Bronchial epithelial cell (primary cell): ENCODE results near the gene CACNB1. TPM values are rescaled to one million over a fixed set of nuclear protein-coding genes. Genes with fewer than 3 reads are reported as not detected.

Experiments
- DNase-seq: peaks from one replicate; pipeline ENCODE4 v3.0.0-alpha.2; 2010; ENCODE audit warnings: low read depth
- FAIRE-seq: peaks from 2 replicates; lab custom pipeline; 2011; peaks lifted over from hg19 to GRCh38; lab: Jason Lieb, UNC
- H3K27me3 ChIP-seq: 2 replicates; pipeline ENCODE4 v1.5.1; 2011; ENCODE audit warnings: low read length; ENCODE audit not compliant: control insufficient read depth, insufficient read depth
- H3K36me3 ChIP-seq: 2 replicates; pipeline ENCODE4 v1.5.1; 2011; ENCODE audit warnings: low read length; ENCODE audit not compliant: control insufficient read depth, insufficient read depth
- H3K4me3 ChIP-seq: 2 replicates; pipeline ENCODE4 v1.5.1; 2011; ENCODE audit warnings: mild to moderate bottlenecking, low read depth, low read length, control low read depth
- total RNA-seq: library from RNA; depleted of rRNA; stranded (reverse); fragments of >200 nt; gene quantifications from 2 replicates; pipeline ENCODE4 v1.2.1, GENCODE V29; 2014
- TF ChIP-seq, protein P1 (sequence below): IDR thresholded peaks from 2 replicates; pipeline ENCODE4 v1.5.1; 2011; ENCODE audit warnings: mild to moderate bottlenecking, moderate library complexity, low read length, control low read depth, inconsistent platforms; ENCODE audit not compliant: insufficient read depth, severe bottlenecking

The CACNB1 gene
- total RNA-seq, 1 donor from 2014 or later: 4.7 TPM

DNA sequence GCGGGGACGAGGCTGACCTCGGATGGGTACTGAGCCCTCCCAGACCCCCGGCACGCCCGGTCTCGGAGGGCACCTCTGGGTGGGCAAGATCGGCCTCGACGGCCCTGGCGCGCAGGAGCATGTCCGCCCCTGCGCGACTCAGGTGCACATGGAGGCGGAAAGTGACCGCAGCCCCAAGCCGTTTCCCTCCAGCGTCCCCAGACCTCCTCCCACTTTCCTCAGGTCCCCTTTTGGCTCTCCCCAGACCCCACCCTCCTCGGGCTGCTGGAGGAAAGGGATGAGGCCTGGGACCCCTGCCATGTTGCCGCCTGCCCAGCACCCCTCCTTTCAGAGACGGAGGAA is 12.6 kb upstream of the CACNB1 start:
- FAIRE-seq (no peak), DNase-seq (no peak)
- peak overlapping the region; percentile 23 for H3K4me3 ChIP-seq

GRCh38 chr17:39209317-39210092 is 12.0 kb upstream of the CACNB1 start:
- no peak for FAIRE-seq
- peak; percentile 32 for DNase-seq
- TF ChIP-seq, protein P1, sequence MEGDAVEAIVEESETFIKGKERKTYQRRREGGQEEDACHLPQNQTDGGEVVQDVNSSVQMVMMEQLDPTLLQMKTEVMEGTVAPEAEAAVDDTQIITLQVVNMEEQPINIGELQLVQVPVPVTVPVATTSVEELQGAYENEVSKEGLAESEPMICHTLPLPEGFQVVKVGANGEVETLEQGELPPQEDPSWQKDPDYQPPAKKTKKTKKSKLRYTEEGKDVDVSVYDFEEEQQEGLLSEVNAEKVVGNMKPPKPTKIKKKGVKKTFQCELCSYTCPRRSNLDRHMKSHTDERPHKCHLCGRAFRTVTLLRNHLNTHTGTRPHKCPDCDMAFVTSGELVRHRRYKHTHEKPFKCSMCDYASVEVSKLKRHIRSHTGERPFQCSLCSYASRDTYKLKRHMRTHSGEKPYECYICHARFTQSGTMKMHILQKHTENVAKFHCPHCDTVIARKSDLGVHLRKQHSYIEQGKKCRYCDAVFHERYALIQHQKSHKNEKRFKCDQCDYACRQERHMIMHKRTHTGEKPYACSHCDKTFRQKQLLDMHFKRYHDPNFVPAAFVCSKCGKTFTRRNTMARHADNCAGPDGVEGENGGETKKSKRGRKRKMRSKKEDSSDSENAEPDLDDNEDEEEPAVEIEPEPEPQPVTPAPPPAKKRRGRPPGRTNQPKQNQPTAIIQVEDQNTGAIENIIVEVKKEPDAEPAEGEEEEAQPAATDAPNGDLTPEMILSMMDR: no peak
- no peaks in the 10 kb centered on the region for H3K36me3 ChIP-seq
- H3K27me3 ChIP-seq: no peaks in the 10 kb centered on the region
- H3K4me3 ChIP-seq: peak overlapping the region; percentile 23

More for the DNA sequence above, 12.6 kb upstream of the CACNB1 start:
- H3K27me3 ChIP-seq: no peaks in the 10 kb centered on the region
- TF ChIP-seq, protein P1: no peak
- H3K36me3 ChIP-seq: no peaks in the 10 kb centered on the region

- peaks cover 2% of the 10 kb centered on the region for H3K36me3 ChIP-seq
- H3K4me3 ChIP-seq: no peak overlapping the region
- DNase-seq (no peak), FAIRE-seq (peak; percentile 7)
- H3K27me3 ChIP-seq: no peaks in the 10 kb centered on the region
- TF ChIP-seq, protein P1: no peak
Observed at GRCh38 chr17:39208893-39209292, 11.4 kb upstream of the CACNB1 start.

- peaks cover 7% of the 10 kb centered on the region for H3K36me3 ChIP-seq
- TF ChIP-seq, protein P1: no peak
- no peak overlapping the region for H3K4me3 ChIP-seq
- FAIRE-seq: no peak
- no peaks in the 10 kb centered on the region for H3K27me3 ChIP-seq
- DNase-seq: peak; percentile 25
Observed at GRCh38 chr17:39208136-39208535, 10.7 kb upstream of the CACNB1 start.

DNA sequence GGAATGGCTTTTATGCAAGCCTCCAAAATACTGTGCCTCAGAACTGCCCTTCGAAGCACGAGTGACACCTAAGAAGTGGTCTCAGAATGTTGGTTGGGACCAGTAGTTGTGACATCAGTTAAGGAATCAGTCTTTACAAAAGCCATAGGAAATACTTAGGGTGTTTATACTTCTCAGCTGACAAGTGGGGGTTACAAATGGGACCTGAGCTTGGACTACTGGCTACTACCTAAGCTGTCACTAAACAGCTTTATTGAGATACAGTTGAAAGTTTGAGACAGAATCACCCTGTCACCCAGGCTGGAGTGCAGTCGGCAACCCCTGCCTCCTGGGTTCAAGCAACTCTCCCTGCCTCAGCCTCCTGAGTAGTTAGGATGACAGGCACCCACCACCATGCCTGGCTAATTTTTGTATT is 7.7 kb upstream of the CACNB1 start:
- DNase-seq (no peak), FAIRE-seq (no peak)
- TF ChIP-seq, protein P1: no peak
- H3K27me3 ChIP-seq: no peaks in the 10 kb centered on the region
- H3K4me3 ChIP-seq: no peak overlapping the region
- H3K36me3 ChIP-seq: peaks cover 27% of the 10 kb centered on the region
